T1000 (cell line): ENCODE results near the gene TUBA1C.
"Not testable (repeated sequence)": the region's sequence is repeated elsewhere in the genome, so short reads cannot be mapped to it uniquely, and the experiment has no call there.

ENCODE experiments used
- DNase-seq: peaks from one replicate; lab custom pipeline; 2025; ENCODE audit warnings: mixed read lengths; lab: John Stamatoyannopoulos, UW

TUBA1C gene

DNA sequence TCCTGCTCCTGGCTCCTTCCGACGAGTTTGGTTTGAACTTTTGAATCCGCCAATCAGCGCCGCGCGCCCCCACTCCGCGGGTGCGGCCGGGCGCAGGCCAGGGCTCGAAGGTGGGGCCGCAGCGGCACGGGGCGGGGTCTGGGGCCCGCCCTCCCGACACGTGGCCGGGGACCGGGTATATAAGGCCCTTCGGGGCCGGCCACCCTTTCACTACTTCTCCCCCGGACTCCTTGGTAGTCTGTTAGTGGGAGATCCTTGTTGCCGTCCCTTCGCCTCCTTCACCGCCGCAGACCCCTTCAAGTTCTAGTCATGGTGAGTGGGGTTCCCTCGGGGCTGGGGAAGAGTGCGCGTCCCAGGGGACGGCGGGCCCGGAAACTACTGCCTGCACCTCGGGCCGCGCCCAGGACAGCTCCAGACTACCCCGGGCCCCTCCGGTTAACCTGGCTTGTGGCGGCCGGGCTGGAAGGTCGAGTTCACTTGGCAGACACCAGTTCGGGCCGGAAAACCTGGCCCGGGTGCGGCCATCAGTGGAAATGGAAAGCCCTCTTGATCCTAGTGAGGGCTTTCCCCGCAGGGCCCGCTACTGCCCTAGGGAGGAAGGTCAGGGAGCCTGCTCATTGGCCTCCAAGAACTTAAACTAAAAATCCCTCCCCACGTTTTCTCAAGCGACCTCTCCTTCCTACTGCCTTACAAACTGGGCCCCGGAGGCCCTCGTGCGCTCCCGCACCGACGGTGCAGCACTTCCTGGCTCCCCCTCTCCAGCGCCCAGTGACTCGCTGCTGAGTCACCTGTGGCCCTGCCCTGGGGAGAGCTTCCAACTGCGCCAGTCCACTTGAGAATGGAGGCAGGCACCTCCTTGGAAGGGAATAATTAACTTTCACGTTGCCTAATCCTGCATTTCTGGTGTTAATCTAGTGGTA lies at the start of gene TUBA1C:
TUBA1C (plus strand) TSS at position 210 of the 920 bp plus-strand sequence; CDS start at position 310, 100 bp downstream.
- DNase-seq, result peak; percentile 97

DNA sequence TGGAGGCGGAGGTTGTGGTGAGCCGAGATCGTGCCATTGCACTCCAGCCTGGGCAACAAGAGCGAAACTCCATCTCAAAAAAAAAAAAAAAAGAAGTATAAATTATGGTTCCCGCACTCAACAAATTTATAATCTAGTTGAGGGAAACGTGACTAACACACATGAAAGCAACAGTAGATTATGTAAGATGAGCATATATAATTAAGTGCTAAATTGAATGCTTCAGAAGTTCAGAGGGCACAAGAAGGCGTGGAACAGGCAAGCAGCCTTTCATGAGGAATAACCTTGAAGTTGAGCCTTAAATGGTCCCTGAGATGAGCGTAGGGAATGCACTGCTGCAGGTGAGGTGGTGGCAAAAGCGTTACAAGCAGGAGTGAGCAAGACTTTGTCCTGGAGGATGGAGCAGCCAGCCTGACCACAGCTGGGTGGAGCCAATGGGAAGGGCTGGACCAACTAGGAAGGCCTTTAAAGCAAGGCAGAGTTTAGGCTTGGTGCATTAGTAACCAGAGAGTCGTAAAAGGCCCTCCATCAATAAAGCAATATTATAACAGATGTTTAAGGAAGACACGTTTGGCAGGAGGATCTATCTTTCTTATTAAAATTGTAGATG lies 45.4 kb upstream of the TUBA1C start:
- no peak for DNase-seq

DNA sequence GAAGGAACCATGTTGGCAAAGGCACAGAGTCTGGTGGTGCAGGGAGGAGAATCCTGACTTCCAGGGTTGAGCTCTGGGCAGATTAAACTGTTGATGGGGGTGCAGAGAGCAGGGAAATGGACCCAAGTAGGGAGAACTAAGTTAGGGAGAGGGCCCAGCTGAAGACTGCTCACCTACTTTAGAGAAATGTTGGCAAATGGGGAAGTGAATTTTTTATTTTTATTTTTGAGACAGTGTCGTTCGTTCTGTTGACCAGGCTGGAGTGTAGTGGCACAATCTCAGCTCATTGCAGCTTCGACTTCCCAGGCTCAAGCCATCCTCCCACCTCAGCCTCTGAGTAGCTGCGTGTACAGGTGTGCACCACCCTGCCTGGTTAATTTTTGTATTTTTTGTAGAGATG lies 43.9 kb upstream of the TUBA1C start:
- DNase-seq, result no peak

DNA sequence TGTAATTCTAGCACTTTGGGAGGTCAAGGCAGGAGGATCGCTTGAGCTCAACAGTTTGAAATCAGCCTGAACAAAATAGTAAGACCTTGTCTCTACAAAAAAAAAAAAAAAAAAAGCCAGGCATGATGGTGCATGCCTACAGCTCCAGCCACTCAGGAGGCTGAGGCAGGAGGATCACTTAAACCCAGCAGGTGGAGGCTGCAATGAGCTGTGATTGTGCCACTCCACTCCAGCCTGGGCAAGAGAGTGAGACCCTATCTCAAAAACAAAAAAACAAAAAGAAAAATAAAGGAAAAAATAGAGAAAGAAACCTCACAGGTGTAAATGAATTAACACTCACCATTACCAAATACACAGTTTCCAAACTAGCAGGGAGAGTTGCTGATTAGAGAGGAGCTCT lies 41.8 kb upstream of the TUBA1C start:
- no peak for DNase-seq

DNA sequence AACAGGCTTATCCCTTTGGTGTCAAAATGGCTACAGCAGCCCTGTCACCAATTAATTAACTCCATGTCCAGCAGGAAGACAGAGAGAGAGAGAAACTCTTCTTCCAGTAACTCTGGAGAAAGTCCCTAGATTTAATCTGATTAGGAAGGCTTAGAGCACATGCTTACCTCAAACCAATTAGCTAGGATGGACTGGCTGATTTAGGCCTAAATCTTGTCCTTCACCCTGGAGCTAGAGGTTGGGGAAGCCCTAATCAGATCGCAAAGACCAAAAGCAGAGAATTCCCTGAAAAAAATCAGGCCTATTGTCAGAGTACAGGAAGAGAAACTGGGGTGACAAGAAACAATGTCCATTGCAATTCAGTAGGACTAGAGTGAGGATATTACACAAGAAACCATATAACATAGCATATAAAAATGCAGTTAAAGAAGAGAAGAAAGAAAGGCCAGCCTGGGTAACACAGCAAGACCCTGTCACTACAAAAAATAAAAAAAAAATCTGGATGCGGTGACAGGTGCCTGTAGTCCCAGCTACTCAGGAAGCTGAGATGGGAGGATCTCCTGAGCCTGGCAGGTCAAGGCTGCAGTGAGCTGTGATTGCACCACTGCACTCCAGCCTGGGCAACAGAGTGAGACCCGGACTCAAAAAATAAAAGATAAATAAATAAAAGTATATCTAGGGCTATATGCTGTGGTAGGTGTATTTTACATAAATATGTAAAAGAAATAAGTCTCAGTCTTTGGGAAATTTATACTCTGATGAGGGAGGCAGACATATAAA lies 41.1 kb upstream of the TUBA1C start:
- no peak for DNase-seq

DNA sequence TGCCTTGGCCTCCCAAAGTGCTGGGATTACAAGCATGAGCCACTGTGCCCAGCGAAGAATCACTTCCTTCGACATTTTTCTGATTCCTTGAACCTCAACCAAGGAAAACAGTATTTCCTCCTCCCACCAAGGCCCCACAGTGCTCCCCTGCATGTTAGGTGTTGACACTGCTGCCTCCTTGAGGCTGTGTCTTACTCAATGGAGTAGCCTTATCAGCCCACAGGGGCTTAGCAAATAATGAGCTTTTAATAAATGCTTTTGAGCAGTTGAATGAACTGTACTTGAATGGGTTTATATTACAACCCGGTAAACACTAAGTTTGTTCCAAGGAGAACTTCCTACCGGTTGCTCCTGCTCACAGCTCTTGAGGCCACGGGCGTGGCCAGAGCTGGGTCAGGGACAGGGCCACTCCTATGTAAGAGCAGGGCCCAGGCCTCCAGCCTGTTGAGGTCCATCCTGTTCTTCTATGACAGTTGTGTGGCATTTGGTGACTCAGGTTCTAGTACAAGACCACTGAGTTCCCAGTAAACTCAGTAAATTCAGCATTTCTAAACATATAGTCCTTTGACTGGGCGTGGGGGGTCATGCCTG lies 39.2 kb upstream of the TUBA1C start:
- no peak for DNase-seq

DNA sequence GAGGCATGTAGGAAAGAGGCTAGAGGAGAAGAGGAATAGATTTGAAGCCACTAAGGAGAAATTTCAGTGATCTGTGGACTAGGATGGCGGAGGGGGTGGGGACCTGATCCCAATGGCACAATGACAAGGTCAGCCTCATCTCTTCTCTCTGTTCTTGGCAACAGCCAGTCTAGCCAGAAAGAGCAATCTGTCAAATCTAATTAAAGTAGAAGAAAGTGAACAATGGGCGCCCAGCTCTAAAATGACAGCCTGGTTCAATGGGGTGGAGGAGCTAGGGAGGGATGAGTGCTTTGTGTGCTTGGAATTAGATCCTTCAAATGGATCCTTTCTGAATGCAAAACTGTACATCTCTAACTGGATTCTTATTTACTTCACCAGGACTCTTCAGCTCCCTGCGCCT lies 37.2 kb upstream of the TUBA1C start:
- DNase-seq, result no peak

DNA sequence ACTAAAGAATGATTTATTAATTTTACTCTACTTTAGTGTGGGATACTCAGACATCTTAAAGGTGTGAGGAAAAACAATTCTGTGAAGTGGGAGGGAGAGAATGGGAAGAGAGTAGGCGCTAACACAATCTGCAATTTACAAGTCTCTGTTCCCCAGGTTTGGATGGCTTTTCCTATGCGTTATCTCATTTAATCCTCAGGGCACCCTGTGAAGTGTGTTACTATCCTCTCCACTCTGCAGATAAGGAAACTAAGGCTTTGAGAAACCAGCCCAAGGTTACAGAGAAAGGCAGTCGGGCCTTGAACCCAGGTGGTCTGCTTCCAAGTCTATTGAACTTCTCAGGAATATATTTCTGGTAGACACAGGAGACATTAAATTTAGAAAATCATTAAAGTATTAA lies 36.2 kb upstream of the TUBA1C start:
- no peak for DNase-seq

DNA sequence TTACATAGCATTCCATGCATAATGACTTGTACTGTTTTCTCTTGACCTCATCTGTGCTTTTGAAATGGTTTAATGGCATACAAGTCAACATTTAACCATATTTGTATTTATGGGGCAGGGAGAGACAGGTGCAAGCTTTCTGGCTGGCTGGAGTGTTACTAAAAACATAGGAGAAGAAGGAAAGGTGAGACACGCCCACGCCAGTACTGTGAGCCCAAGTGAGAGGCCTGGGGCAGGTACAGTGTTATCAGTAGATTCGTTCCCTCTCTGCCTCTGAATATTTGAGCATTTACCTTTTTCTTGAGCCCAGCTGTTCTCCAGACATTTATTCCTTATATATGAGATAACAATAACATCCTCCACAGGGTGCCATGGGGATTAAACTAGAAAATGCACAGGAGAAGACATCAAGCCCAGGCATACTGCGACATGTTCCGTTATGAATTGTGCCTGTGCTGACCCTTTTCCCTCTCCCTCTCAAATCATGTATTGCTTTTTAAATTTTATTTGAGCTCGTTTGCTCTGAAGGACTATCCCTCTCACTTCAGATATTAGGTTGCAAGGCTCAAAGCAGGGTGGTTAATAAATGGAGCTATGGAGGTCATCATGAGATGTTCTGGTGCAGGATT lies 34.6 kb upstream of the TUBA1C start:
- DNase-seq, result no peak

DNA sequence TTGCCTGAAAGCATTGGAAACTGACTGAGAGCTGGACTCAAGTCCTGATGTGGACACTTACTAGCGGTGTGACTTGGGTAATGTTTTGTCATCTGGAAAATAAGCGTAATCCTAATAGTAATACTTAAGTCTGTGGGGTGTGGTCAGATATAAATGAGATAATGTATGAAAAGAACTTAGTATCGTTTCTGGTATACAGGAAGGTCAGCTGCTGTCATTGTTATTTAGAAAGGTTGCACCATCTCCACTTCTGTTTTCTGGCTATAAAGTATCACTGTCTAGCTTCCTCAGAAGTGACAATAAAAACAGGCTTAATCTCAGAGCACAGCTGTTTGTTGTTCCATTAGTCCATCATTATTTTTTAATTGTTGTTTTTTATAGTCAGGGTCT lies 34.1 kb upstream of the TUBA1C start:
- no peak for DNase-seq

DNA sequence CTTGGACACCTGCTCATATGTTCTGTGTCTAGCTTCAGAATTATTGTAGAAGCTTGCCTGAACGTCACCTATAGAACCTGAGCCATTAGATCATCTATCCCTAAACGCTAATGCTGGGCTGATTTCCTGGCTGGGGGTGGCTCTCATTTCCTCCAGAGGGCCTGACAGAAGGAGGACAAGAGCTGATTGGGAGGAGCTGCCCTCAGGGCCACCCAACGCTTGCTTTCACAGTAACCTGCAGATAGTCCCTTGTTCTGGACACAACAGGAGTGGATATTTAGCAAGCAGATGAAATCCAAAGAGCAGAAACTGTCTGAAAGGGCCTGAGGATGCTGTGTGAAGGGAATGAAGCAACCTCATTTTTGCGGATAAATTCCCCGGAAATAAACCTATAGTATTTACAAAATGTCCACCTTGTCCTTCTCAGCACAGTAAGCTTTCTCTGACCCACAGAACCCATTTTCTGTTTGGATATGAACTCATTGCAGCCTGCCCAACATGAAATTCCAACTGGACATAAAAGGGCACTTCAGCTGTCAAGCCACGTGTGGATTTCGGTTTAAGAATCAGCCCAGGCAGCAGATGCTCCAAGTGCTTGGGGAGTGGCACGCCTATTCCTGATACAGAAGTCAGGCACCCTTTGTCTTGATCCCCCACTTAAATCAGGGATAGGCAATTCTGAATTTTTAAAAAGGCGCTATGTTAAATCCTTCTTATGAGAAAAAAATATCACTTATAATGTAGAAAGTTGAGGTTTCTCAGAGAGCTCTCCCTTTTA lies 32.8 kb upstream of the TUBA1C start:
- no peak for DNase-seq

DNA sequence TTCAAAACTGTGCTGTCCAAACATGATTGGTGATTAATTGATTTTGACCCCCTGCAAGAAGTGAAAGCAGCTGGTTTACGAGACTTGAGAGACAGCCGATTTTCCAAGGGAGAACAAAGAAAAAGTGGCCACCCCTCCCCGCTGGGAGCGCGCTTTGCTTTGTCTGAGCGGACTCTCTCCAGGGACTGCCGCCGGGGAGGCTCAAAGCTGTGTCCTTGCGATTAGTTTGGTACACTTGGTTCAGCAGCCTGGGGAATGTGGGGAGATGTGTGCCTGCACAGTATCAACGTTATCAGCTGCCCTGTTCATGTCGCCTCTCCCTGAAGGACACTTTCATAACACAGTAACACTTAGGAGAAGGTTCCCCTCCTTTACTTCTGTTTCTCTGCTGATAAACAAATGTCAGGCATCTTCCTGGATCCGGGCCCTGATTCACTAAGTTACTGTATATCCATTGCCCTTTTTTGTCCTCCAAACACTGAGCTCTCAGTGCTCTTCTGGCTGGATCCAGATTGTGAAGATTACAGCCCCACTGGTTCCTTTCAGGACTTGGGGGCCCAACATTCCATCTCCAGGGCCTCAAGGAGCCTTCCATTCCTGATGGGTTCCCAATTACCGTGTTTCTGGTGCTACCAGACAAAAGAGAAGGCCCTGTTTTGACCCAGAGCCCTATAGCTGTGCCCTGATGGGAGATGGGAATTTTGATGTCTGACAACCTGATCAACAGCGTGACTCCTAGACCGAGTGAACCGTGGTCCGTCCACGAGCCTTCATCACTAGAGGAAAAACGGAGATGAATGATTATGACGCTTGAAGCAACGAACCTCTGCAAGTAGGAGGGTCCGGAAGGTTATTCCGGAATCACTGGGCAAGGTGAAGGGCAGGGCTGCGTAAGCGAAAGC lies 31.7 kb upstream of the TUBA1C start:
- no peak for DNase-seq

DNA sequence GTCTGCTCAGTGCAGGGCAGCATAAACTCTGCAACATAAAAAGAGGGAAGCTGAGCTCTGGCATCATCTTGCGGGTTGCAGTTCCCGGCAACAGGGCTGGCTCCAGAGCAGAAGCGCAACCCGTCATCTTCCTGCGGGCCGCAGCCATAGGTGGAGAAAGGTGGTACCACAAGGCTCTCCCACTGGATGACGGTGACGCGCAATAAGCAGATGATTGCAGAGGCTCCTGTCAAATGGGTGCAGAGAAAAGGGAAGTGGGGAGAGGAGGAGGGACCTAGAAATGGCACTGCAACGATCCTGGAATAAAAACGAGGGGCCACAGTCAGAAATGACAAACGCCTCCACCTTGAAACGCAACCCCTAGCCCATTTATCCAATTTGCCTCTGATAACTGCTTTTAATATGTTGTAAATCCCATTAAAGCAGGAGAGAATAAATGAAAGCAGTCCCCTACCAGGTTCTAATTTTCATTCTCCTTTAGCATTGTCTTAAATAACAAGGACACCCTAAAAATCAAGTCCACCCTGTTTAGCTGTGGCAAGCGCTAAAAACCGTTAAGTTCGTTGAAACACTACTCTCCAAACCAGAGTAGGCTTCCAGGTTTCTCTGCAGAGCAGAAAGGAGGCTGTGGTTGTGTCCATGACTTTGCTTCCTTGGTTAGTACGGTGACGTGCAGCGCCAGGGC lies 30.9 kb upstream of the TUBA1C start:
- no peak for DNase-seq

DNA sequence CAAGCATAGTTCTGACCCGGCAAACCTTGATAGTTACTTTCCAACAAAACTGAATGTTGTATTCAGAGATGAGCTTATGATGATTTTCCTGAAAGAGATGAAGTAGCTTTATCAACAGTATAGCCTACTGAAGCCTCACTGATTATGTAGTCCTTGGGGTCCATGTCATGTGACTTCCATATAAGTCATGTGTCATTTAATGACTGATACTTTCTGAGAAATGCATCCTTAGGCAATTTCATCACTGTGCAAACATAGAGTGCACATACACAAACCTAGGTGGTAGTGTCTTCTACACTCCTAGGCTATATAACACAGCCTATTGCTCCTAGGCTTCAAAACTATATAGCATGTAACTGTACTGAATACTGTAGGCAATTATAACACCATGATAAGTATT lies 28.5 kb upstream of the TUBA1C start:
- no peak for DNase-seq

DNA sequence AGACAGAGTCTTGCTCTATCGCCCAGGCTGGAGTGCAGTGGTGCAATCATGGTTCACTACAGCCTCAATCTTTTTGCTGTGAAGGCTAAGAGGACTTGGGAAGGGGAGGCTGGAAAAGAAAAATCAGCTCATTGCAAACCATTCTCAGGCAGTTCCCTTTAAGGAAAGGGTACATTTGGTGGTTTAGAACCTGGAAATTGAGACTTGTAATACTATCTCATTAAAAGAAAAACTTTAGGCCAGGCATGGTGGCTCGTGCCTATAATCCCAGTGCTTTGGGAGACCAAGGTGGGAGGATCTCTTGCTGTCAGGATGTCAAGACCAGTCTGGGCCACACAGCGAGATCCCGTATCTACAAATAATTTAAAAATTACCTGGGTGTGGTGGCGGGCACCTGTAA lies 21.3 kb upstream of the TUBA1C start:
- DNase-seq, result no peak

DNA sequence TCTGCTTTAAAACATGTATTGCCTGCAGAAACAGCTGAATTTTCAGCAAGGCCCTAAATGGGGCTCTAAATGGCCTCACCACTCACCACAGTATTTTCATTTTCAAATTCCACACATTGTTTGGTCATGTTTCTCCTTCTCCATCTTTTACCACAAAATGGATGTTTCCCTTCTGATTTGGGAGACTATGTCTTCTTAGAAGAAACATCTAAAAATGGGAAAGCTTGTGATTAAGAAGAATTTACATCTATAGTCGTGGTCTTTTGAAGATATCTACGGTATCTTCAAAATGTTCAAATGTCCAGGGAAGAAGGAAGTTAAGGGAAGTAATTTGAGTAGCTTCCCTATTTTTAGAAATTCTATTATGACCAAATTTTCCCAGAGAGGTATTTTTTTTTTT lies 20.7 kb upstream of the TUBA1C start:
- DNase-seq, result no peak

DNA sequence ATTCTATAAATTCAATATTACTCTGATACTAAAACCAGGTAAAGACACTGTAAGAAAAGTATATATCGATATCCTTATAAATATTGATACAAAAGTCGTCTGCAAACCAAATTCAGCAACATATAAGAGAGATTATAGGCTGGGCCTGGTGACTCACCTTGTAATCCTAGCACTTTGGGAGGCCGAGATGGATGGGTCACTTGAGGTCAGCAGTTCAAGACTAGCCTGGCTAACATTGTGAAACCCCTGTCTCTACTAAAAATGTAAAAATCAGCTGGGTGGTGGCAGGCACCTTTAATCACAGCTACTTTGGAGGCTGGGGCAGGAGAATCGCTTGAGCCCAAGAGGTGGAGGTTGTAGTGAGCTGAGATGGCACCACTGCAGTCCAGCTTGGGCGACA lies 13.5 kb upstream of the TUBA1C start:
- no peak for DNase-seq

DNA sequence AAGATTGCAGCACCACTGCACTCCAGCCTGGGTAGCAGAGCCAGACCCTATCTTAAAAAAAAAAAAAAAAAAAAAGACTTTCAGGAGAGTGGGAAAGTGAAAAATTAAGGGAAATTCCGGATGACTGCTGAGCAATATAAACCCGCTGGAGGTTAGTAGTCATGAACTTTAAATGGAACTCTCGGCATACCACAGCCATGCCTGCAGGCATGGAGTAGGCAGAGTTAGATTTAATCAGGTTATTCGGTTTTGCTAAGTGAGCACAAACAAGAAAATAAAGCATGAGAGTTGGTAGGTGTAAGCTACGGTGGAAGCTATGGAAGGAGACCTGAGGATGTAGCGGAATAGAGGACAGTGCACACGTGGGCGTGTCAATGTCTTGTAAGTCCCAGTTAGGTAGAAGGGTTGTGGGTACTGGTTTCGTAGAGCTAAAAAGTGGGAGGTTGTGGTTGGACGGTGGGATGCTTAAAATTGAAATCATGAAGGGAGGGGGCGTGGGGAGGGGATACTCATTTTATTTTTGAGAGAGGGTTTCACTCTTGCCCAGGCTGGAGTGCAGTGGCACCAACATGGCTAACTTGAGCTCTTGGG lies 11.8 kb upstream of the TUBA1C start:
- peak; percentile 57 for DNase-seq

DNA sequence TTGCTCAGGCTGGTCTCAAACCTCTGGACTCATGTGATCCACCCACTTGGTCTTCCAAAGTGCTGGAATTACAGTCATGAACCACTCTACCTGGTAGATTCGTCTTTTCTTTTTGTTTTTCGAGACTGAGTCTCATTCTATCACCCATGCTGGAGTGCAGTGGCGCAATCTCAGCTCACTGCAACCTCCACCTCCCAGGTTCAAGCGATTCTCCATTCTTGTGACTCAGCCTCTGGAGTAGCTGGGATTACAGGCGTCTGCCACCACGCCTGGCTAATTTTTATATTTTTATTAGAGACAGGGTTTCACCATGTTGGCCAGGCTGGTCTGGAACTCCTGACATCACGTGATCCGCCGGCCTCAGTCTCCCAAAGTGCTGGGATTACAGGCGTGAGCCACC lies 9.4 kb upstream of the TUBA1C start:
- not testable (repeated sequence) for DNase-seq
